CD1c-positive myeloid dendritic cell (primary cell): ENCODE results near the gene PDE3A.
"Not testable (repeated sequence)": the region's sequence is repeated elsewhere in the genome, so short reads cannot be mapped to it uniquely, and the experiment has no call there.

Experiments used
- DNase-seq: peaks from one replicate; pipeline ENCODE4 v3.0.0-alpha.2; 2016; ENCODE audit errors: extremely low spot score

The PDE3A gene

DNA sequence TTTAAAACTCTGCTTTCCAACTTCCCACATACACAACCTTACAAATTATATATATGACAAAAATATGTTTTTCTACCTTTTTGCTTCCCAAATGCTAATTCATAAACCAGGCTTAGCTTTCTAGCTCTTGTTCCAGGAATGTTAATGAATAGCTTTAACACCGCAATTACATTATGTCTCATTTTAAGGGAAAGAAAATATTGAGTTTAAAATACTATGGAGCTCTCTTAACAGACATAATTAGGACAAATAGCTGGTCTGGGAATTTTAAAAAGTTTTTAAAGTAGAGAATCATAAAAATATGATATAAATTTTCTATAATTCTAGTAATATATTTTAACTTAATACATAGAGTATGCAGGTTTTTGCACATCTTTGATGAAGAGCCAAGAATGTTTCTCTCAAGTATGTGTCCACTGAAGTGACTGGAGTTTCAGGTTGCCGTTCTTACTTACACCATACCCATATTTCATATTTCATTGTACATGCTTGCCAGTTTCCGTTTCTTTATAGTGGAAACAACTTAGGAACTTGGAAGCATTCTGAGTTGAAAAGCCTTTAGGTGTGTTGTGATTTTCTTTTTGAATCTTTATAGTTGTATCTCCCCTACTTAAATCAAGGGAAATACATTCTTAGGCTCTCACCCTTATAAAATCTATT, 236.2 kb downstream of the PDE3A start:
- no peak for DNase-seq

DNA sequence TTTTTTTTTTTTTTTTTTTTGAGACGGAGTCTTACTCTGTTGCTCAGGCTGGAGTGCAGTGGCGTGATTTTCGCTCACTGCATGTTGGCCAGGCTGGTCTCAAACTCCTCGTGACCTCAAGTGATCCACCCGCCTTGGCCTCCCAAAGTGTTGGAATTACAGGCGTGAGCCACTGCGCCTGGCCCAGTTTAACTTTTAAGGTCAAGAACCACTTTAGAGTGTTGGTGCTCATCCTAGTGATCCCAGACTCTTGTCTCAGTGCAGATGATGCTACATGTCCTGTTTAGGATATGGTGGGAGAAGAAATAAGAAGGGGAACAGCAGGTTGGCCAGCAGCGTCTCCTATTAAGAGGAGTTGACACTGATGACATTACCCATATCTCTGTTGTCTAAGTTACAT, 246.7 kb downstream of the PDE3A start:
- DNase-seq: not testable (repeated sequence)

DNA sequence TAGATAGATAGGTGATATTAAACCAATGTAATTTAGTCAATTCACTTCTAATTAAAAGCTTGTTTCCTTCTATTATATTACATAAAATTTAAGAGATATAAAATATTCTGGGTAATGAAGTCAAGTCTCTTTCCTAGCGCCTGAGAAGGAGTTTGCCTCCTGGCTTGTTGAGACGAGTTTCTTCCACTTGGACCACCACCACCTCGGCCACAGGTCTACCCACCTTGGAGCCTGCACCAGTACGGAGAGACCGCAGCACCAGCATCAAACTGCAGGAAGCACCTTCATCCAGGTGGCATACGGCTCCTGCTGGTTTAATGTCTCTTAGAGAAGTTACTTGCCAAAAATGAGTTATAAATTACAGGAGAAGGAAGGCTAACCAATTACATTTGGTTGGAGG, 247.8 kb downstream of the PDE3A start:
- DNase-seq: no peak

DNA sequence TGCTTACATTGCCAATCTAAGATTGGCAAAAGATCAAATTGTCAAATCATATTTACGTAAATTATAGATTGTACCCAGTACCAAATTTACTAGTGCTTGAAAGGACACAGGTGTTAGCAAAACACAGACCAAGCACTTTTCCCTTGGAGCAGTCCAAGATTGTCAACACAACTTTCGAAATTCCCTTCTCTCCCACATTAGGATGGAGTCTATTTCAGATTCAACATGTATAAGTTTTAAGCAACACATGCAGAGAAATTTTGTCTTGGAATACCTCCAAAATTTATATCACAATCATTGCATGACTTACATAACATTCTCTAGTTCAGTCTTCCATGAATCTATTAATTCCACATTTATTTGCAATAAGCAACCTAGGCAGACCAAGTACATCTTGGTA, 251.9 kb downstream of the PDE3A start:
- no peak for DNase-seq

DNA sequence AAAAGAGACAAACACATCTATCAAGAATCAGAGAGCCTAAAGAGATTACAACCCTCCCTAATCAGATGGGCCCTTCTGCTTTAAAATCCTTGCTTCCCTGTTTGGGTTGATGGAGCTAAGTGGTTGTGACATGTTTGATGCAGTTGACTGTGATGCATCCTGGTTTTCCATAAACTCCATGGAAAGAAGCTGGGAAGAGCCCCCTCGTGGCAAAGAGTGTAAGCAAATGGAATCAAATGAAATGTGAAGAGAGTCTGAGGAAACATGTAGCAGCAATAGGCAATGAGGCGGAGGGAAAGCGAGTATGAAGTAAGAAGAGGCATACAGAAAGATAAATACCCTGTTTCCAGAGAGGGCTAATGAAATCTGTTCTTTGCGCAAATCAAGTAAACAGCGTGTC, 256.4 kb downstream of the PDE3A start:
- no peak for DNase-seq

DNA sequence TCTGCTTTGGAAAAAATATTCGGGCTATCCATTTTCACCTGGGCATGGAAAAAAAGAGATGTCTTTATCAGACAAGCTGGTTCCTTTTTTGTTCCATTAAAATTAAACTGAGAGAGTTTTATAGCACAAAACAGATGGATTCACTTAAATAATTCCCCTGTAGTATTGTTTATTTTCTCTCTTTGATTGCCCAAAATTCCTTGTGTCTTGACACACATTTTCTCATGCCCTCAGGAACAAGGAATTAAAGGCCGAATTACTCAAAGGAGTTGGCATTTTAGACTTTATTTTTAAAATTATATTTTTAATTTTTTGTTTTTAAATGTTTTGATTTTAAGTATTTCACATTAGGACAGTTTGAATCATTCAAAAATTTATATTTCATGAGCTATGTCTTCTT, 257.2 kb downstream of the PDE3A start:
- DNase-seq: no peak

DNA sequence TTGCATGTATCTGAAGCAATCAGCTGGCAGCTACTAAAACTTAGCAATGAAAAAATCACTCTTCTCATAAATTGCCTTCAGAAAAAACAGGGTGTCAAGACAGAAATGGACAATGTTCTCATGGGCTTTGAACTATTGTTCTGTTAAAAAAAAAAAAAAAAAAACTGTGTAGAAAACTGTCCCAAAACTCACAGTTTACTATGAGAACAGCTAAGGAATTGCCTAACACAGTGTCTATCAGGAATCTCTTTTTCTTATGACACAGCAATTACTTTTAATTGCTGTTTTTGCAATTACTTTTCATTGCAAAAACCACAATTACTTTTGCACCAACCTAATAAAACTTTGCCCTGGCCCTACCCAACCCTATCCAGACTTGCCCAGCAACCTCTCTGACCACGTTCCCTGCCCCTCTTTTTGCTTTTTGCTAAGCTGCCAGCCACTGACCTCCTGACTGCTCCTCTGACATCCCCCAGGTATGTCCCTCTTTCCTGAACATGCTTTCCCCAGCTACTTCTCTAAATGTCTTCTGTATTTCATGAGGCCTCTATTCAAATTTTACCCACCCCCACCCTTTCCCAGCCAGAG, 258.8 kb downstream of the PDE3A start:
- DNase-seq: no peak

DNA sequence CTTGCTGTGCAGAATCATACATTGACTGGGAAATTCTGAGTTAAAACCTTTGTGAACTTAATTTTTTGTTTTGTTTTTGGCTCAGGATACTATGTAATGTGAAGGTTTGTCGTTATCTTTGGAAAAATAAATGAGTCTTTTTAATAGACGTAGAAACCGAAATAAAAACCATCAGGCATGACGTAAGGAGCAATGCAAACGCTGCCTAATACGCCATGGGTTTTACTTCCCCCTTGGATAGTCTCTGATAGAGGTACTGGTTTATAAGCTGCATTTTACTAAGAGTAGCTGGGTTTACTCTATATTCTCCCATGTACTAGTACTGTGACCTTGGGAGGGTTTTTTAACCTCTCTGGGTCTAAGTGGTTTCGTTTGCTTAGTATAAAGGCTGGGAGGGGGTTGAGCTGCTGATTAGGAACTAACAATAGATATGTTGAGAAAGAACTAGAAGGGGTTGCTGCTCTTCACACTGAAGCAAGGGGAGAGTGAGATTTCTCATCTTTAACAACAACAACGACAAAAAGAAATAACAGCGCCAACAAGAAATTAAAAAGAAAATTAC, 260.0 kb downstream of the PDE3A start:
- DNase-seq: no peak

DNA sequence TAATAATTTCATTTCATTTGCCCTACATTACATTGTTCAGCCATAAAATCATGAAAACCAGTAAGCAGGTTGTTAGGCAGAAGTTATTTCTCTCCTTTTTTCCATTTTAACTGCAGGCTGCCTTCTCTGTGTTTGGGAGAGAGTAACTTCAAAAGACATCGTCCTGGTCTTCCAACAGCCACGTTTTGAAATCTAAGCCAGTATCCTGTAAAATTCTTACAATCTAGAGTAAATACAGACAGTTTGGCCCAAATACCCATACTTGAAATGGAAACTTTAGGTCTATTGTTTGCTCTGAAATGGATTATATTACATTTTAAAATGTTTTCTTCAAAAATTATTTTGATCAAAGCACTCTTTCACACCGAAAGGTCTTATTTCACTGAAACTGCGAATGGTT, 260.7 kb downstream of the PDE3A start:
- DNase-seq: no peak

DNA sequence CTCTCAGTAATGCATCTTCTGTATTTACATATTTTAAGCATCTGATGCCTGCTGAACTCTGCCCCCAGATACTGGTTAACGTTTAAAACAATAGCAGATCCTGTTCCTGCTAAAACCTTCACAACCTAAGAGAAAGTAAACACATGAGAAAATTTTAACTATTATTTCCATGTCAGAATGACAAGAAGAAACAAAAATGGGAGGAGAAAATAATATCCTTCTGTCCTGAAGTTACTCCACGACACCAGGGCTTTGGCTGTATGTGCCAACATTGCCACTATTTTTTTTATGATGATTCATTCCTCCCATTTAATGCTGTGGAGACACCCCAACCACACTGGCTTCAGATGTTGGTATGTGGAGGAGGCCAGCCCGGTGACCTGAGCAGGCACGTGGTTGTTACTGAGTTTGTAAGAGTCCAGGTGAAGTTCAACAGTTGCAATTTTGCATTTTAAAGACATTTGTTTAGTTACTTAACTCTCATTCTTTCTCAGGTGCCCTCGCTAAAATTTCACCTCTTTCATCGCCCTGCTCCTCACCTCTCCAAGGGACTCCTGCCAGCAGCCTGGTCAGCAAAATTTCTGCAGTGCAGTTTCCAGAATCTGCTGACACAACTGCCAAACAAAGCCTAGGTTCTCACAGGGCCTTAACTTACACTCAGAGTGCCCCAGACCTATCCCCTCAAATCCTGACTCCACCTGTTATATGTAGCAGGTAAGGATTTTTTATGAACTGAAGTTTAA, 261.2 kb downstream of the PDE3A start:
- no peak for DNase-seq

DNA sequence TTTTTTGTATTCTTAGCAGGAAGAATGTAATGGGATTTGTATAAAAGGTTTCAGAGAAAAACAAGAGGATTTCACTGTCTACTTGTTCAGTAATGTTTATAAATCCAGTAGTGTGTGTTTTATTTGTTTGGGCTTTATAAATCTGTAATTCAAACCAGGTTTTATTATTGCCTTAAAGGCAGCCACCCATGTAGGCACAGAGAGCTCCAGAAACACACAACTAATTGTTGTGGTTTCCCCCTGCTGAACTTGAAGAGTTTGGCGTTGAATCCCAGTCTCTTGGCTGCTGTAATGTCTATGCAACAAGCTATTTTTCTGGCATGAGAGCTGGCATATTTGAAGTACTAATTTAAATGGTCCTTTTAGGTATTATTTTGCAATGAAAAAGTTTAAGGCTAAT, 263.4 kb downstream of the PDE3A start:
- no peak for DNase-seq

DNA sequence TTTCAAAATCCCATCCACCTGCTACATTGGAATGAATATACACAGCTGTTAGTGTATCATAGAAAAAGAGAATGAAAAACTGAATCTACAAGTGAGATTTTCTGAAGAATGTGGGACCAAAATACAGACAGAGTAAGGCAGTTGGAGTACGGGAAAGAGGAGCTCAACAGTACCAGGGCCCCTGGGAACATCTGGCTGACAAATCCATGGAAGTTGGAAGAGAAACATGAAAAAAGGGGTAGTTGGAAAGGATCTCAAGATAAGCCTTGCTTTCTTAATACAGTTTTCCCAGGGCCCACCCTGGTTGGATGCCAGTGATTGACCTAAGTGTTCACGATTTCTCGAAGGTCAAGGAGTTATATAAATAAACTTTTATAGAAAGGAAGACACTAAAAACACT, 272.8 kb downstream of the PDE3A start:
- DNase-seq: no peak

DNA sequence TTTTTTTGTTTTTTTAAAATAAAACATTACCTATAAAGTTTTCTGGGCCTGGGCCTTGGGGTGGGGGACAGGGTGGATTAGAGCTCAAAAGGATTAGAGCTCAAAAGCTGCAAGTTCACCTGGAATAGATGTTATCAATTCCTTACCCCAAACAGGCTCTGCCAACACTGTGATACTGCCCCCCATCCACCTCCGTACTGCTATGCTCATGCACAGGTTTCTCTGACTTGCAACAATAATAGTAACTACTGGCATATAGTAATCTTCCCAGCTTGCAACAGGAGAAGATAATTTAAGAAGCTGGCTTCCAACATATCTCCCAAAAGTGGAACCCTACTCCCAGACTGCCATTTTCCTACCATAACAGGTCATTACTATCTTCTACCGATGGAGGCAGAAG, 275.5 kb downstream of the PDE3A start:
- DNase-seq: no peak

DNA sequence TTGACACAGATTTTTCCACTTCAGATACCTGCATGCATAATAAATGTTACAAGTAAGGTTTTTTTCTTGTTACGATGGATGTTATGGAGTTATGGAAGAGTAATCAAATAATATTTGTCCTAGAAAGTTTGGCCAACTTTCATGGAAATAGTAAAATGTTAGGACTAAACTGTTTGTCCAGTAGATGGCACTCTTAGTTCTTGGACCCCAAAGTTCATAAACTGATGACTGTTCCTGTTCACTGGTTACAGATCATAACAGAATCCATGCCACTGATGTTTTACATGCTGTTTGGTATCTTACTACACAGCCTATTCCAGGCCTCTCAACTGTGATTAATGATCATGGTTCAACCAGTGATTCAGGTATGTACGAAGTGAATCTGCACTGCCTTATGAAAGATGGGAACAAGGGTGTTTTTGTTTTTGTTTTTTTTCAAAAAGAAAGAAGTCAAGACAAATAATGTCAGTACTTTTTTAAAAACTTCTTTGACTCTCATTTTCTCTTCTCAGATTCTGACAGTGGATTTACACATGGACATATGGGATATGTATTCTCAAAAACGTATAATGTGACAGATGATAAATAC, 278.0 kb downstream of the PDE3A start:
- DNase-seq: peak; percentile 9

DNA sequence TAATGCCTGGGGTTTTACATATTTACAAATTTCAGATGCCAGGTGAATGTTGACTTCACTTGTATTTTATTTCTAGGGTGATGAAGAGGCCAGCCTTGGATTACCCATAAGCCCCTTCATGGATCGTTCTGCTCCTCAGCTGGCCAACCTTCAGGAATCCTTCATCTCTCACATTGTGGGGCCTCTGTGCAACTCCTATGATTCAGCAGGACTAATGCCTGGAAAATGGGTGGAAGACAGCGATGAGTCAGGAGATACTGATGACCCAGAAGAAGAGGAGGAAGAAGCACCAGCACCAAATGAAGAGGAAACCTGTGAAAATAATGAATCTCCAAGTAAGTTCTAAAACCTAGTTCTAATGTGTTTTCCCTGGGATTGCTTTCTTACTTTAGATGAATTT, 285.5 kb downstream of the PDE3A start:
- no peak for DNase-seq

DNA sequence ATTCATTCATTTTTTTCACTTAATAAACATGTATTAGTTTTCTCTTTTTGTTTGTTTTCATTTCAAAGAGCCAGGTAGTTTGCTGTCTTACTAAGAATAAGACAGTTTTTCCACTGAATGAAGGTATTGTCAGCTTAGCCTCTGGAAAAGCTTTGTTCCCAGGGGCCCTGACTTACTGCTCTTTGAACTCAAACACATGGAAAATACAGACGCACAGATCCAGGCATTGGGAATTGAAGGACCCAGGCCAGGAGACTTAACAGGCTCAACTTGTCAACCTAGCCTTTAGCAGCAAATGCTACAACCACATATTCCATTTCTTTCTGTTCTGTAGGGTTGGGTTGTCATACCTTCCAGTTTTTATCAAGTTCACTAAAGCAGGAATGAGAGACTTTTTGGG, 288.3 kb downstream of the PDE3A start:
- no peak for DNase-seq

DNA sequence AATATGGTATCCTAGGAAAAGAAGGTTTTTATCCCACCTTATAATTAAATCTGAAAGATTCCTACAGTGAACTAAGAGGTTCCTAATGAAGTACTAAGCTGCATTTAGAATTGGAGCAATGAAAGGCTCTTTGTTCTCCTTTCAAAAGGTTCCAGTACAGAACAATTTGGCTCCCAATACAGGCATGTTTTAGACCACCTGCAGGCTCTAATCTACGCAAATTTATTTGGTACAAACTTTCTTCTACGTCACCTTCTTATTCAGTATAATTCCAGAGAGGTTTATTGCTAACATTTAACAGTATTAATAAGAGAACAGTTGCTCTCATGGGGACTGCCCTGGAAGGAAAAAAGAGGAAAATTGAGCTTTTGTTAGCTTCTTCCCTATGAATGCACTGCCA, 289.2 kb downstream of the PDE3A start:
- no peak for DNase-seq

DNA sequence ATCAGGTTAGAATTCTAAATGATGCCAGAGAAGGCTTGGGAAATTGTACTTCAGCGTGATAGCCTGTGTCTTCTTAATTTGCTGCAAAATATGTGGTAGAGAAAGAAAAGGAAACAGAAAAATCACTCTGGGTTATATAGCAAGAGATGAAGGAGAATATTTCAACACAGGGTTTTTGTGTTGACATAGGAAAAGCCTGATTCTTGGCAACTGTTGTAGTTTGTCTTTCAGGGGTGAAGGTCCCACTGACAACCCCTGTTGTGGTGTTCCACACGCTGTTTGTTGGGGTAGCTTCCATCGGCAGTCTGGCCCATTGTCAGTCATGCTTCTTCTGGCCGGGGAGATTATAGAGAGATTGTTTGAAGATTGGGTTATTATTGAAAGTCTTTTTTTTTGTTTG, 313.0 kb downstream of the PDE3A start:
- no peak for DNase-seq

DNA sequence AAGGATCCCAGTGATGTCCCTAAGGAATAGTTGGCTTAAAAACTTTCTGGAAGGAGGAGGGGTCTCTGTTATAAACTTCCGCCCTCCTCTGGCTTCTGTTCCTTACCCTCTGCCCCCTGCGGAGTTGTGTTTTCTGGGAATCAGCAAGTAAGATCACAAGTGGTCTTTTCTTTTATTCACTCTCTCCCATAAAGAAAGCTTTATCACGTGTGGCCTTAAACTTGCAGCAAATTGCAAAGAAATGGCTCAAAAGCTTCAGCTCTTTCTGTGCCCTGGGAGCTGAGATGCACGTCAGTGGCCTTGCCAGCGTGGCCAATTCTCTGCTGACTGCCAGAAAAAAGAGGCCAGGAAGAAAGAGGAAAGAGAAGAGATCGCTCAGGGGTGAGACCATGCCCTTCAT, 326.9 kb downstream of the PDE3A start, which contains the start of gene SLCO1C1:
Gene SLCO1C1, plus strand, starts transcription at position 101 of the 400 bp plus-strand sequence. CDS start 4,245 bp downstream, outside the sequence.
- DNase-seq: no peak

DNA sequence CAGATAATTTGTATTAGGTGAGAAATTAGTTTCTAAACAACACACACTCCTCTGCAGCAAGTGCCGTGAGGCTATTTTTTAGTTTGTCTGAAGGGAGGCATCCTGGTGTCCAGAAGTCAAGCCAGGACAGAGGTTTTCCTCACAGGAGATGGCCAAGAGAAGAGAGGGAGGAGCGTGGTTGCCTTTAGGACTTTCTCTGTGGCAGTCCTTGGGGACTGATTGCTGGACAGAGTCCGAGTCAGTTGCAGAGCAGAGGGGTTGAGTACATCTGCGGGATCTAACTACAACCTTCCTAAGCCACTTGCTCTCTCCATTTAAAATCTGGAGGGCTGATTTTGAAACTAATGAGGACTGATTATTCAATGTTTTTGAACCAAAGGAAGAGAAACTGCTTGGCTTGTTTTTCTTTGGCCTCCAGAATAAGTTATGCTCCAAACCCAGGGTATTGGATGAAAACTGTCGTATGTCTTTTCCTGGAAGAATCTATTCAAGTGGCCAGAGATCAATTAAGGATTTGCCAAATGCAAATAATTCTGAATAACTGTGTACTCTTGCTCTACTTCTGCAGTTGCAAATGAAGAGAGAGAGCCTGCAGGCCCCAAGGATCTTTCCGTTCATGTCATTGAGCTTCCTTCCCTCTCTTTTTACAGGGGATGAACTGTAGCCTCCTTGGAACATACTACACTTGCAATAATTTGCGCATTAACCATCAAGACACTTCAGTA, 328.0 kb downstream of the PDE3A start:
- no peak for DNase-seq

DNA sequence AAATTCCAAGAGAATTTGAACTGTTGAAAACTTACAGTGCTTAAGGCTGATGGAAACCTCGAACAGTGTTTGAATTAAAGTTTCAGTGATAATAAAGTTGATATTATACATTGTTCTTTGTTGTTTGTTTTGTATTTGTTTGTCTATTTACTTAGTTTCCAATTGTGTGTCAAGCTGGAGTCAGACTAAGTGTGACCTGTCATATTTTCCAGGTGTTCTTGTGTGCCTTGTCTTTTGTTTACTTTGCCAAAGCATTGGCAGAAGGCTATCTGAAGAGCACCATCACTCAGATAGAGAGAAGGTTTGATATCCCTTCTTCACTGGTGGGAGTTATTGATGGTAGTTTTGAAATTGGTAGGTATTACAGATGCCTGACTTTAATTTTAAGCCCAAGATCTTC, 332.8 kb downstream of the PDE3A start:
- no peak for DNase-seq

DNA sequence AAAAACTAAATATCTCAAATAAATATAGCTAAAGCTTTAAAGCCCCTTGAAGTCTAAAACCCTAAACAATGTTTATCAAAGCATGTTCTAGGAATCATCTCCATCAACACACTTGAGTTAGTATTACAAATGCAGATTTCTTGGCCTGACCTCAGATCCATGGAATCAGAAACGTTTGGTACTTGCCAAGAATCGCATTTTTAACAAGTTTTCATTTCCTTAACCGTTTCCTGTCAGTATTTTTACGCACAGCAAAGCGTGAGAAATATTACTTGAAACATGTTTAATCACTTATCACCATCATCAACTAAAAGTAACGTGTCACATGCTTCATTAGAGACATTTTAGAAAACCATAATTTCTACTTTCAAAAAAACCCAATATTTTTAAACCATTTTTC, 336.5 kb downstream of the PDE3A start:
- DNase-seq: no peak
